Lower lobe of right lung (tissue), 2 donors: ENCODE data around the gene PAK1. TPM values are rescaled to one million over a fixed set of nuclear protein-coding genes. Genes with fewer than 3 reads are reported as not detected.

Source experiments
- ATAC-seq, 2 donors: fragments of 200-7000 bp; cut with Tn5 transposase; one replicate each; pipeline ENCODE4 v1.9.1; 2020 to 2022; ENCODE audit warnings: mild to moderate bottlenecking in 2 of 2, moderate library complexity in 2 of 2
- DNase-seq: peaks from one replicate; pipeline ENCODE4 v3.0.0-alpha.2; 2020
- H3K27ac ChIP-seq: fragments of 200-600 bp; one replicate; pipeline ENCODE4 v1.8.0; 2022
- H3K27me3 ChIP-seq: fragments of 200-600 bp; one replicate; pipeline ENCODE4 v1.8.0; 2022; ENCODE audit warnings: low read depth
- H3K36me3 ChIP-seq: fragments of 200-600 bp; one replicate; pipeline ENCODE4 v1.8.0; 2022; ENCODE audit warnings: mild to moderate bottlenecking
- H3K4me1 ChIP-seq: fragments of 200-600 bp; one replicate; pipeline ENCODE4 v1.8.0; 2022
- H3K4me3 ChIP-seq: fragments of 200-600 bp; one replicate; pipeline ENCODE4 v1.8.0; 2022; ENCODE audit warnings: mild to moderate bottlenecking
- H3K9me3 ChIP-seq: fragments of 200-600 bp; one replicate; pipeline ENCODE4 v1.8.0; 2022
- intact Hi-C: fragments of 100-400 bp; cut with DNase I; formaldehyde crosslinking; loops from one replicate; pipeline ENCODE4 v1.11.0; 2022
- total RNA-seq: library from RNA; stranded (reverse); fragmentation: NEBNext Ultra II Directional; extraction: Animal tissue kit (Norgen Biotek cat#: 25700); gene quantifications from one replicate; pipeline ENCODE4 v1.2.1, GENCODE V29; 2021
- TF ChIP-seq, protein P1 (sequence below): fragments of 200-600 bp; IDR thresholded peaks from one replicate; pipeline ENCODE4 v1.8.0; 2022; ENCODE audit warnings: antibody characterized with exemption, mild to moderate bottlenecking
- donor health status: DM: no; HTN: yes; CAD: no; lungs with severe emphysema.

Gene PAK1
- total RNA-seq, 1 donor from 2014 or later, result 40.6 TPM

DNA sequence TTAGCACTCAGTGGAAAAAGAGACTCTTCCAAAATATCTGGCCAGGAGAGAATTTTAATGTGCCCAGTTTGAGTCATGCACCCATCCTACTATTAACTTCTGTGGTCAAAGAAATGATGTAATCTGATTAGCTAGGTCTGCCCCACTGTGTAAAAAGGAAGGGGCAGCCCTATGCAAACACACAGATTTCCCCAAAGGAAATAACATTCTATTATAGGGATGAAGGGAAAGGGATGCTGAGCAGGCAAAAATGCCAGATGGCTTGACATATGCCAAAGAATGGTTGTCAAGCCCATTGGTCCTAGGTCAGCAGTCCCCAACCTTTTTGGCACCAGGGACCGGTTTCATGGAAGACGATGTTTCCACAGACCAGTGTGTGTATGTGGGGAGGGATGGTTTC is 43.3 kb upstream of the PAK1 start:
- H3K4me3 ChIP-seq, result no peak overlapping the region
- TF ChIP-seq, protein P1, sequence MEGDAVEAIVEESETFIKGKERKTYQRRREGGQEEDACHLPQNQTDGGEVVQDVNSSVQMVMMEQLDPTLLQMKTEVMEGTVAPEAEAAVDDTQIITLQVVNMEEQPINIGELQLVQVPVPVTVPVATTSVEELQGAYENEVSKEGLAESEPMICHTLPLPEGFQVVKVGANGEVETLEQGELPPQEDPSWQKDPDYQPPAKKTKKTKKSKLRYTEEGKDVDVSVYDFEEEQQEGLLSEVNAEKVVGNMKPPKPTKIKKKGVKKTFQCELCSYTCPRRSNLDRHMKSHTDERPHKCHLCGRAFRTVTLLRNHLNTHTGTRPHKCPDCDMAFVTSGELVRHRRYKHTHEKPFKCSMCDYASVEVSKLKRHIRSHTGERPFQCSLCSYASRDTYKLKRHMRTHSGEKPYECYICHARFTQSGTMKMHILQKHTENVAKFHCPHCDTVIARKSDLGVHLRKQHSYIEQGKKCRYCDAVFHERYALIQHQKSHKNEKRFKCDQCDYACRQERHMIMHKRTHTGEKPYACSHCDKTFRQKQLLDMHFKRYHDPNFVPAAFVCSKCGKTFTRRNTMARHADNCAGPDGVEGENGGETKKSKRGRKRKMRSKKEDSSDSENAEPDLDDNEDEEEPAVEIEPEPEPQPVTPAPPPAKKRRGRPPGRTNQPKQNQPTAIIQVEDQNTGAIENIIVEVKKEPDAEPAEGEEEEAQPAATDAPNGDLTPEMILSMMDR, result no peak
- H3K4me1 ChIP-seq, result no peaks in the 10 kb centered on the region
- DNase-seq, result no peak
- H3K9me3 ChIP-seq, result no peaks in the 10 kb centered on the region
- H3K27ac ChIP-seq, result no peak overlapping the region
- intact Hi-C loops, result no loop called here
- no peaks in the 10 kb centered on the region for H3K27me3 ChIP-seq
- no peak for ATAC-seq
- H3K36me3 ChIP-seq, result no peaks in the 10 kb centered on the region

DNA sequence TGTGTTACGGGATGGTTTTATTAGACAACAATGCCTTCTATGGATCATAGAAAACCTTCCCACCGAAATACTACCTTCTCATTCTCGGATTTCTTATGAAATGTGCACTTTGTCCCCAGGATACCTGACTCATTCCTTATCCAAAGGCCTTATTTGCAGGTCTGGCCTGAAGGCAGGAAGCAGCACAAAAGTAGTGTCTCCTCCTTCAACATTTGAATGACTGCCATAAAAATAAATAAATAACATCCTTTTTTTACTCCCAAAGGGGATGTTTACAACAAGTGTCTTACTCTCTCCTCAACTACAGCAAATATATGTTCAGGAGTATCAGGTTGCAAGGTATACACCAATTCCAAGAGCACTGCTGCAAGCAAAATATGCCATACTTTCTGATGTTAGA is 41.6 kb upstream of the PAK1 start:
- DNase-seq, result no peak
- intact Hi-C loops, result no loop called here
- TF ChIP-seq, protein P1, result no peak
- no peaks in the 10 kb centered on the region for H3K36me3 ChIP-seq
- H3K9me3 ChIP-seq, result no peaks in the 10 kb centered on the region
- H3K4me3 ChIP-seq, result no peak overlapping the region
- no peak overlapping the region for H3K27ac ChIP-seq
- no peaks in the 10 kb centered on the region for H3K27me3 ChIP-seq
- no peak for ATAC-seq
- peaks cover 4% of the 10 kb centered on the region for H3K4me1 ChIP-seq

DNA sequence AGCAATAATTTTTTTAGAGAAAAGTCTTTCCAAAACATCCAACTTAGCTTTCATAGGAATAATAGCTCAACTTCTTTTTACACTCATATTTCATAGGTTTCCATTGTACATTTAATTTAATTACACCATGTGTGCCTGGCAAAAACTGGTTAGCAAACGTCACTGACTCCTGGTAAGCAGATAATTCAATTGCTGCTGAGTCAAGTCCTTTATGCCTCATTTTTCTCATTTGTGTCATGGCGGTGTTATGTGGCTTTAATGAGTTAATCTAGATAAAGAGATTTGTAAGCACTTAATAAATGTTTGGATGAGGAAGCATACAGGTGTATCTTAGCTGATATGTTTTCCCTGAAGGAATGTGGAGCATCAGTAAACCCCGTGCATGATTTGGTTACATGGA is 41.2 kb upstream of the PAK1 start:
- H3K27ac ChIP-seq, result no peak overlapping the region
- no peak for DNase-seq
- H3K4me1 ChIP-seq, result peaks cover 4% of the 10 kb centered on the region
- intact Hi-C loops, result no loop called here
- H3K36me3 ChIP-seq, result no peaks in the 10 kb centered on the region
- H3K9me3 ChIP-seq, result no peaks in the 10 kb centered on the region
- H3K4me3 ChIP-seq, result no peak overlapping the region
- ATAC-seq, result no peak
- no peaks in the 10 kb centered on the region for H3K27me3 ChIP-seq
- TF ChIP-seq, protein P1, result no peak

DNA sequence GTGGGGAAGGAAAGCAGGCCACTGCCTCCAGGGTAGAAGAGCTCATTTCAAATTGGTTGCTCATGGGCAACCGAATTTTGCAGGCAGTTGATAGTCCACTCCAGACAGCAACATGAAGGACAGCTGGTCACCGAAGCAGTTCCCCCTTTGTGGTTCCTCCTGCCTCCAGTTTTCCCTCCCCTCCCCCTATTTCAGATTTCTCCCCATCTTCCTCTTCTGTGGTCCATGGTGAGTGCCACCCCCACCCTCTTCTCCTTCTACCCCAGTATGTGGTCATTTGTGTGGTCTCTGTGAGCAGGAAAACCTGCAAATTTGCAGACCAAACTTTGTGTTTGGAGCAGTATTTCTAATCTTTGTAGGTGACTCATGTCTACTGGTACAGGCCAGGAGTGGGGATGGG is 38.2 kb upstream of the PAK1 start:
- Histone ChIP-seq H3K4me1 (peaks cover 4% of the 10 kb centered on the region), H3K36me3 (no peaks in the 10 kb centered on the region), H3K27ac (no peak overlapping the region), H3K9me3 (no peaks in the 10 kb centered on the region), H3K27me3 (no peaks in the 10 kb centered on the region), H3K4me3 (no peak overlapping the region)
- no peak for DNase-seq
- TF ChIP-seq, protein P1, result no peak
- intact Hi-C loops, result no loop called here
- peak in 1 of 2 donors; percentile 61 for ATAC-seq

DNA sequence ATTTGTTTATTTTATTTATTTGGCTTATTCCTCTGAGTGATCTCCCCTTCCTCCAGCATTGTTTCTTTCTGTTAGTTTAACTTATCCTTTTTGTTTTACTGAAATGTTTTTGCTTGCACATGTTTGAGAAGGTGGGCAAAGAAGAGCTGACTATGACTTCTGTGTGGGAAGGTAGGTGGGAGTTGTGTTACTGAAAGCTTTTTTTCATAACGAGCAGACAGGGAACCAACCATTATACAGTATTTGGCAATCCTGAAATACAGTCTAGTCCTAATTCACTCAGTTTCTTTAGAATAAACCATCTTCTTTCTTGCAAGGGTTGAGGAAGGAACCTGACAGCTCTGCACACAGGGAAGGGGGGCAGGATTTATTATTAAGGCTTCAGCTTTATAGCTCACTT is 37.0 kb upstream of the PAK1 start:
- TF ChIP-seq, protein P1, result no peak
- H3K36me3 ChIP-seq, result no peaks in the 10 kb centered on the region
- H3K4me1 ChIP-seq, result peaks cover 4% of the 10 kb centered on the region
- no peak for ATAC-seq
- DNase-seq, result no peak
- intact Hi-C loops, result no loop called here
- H3K9me3 ChIP-seq, result no peaks in the 10 kb centered on the region
- no peak overlapping the region for H3K4me3 ChIP-seq
- H3K27ac ChIP-seq, result no peak overlapping the region
- H3K27me3 ChIP-seq, result no peaks in the 10 kb centered on the region

DNA sequence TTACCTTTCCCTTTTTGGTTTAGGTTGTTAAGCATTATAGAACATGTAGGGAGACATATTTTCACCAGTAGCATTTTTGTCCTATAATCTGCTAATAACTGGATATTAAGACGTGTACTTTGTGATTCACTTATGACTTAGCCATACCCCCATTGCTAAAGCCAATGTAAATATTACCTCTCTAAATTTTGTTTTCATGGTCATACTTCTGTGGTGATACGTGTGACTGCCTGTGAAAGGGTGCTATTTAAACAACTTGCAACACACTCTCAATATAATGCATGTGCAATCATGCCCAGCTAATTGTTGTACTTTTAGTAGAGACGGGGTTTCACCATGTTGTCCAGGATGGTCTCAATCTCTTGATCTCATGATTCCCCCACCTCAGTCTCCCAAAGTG is 36.2 kb upstream of the PAK1 start:
- intact Hi-C loops, result no loop called here

More for the DNA sequence above, 36.2 kb upstream of the PAK1 start:
- Histone ChIP-seq H3K4me3 (no peak overlapping the region), H3K36me3 (no peaks in the 10 kb centered on the region), H3K4me1 (peaks cover 4% of the 10 kb centered on the region), H3K27ac (no peak overlapping the region), H3K9me3 (no peaks in the 10 kb centered on the region), H3K27me3 (no peaks in the 10 kb centered on the region)
- ATAC-seq, result no peak
- DNase-seq, result no peak
- TF ChIP-seq, protein P1, result no peak
